ENCODE results near the gene TRIM9. TPM values are rescaled to one million over a fixed set of nuclear protein-coding genes. Genes with fewer than 3 reads are reported as not detected.

The TRIM9 gene
- total RNA-seq, 4 donors from 2014 or later: 0.26 to 3.0 (median 0.87) TPM

DNA sequence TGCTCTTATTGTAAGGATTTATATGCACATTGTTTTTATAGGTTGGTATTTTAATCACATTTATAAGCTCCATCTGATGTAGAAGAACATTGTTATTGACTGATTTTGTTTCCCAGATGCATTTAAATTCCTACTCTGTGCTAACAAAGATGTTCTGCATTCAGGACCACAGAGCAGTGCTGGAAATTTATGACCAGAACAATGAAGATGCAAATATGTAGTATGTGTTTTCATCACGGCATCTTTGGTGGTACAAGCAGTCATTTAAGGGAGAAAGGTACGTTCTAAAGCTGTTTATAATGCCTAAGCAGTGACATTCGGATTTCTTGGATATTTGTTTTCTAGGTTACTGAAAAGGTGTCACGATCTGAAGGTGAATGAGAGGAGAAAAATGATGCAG, 66.5 kb downstream of the TRIM9 start:
- no peak for DNase-seq
- Histone ChIP-seq H3K27ac (no peak overlapping the region), H3K9me3 (no peaks in the 10 kb centered on the region), H3K4me1 (no peaks in the 10 kb centered on the region), H3K36me3 (no peaks in the 10 kb centered on the region), H3K4me3 (no peak overlapping the region), H3K27me3 (no peaks in the 10 kb centered on the region)
- TF ChIP-seq POLR2A (IDR thresholded peaks at IDR 0.05): no peak
- TF ChIP-seq, protein P1, sequence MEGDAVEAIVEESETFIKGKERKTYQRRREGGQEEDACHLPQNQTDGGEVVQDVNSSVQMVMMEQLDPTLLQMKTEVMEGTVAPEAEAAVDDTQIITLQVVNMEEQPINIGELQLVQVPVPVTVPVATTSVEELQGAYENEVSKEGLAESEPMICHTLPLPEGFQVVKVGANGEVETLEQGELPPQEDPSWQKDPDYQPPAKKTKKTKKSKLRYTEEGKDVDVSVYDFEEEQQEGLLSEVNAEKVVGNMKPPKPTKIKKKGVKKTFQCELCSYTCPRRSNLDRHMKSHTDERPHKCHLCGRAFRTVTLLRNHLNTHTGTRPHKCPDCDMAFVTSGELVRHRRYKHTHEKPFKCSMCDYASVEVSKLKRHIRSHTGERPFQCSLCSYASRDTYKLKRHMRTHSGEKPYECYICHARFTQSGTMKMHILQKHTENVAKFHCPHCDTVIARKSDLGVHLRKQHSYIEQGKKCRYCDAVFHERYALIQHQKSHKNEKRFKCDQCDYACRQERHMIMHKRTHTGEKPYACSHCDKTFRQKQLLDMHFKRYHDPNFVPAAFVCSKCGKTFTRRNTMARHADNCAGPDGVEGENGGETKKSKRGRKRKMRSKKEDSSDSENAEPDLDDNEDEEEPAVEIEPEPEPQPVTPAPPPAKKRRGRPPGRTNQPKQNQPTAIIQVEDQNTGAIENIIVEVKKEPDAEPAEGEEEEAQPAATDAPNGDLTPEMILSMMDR (IDR thresholded peaks at IDR 0.05 in 4 of 5, conservative IDR thresholded peaks at IDR 0.05 in 1 of 5): no peak
- intact Hi-C loops (cut with DNase I; ENCODE audit: low total_unique reads) (no loop called here), in situ Hi-C loops (cut with MboI; ENCODE audit: low sequenced_read_pairs in 4 of 4) (no loop called here)
- ATAC-seq: no peak

DNA sequence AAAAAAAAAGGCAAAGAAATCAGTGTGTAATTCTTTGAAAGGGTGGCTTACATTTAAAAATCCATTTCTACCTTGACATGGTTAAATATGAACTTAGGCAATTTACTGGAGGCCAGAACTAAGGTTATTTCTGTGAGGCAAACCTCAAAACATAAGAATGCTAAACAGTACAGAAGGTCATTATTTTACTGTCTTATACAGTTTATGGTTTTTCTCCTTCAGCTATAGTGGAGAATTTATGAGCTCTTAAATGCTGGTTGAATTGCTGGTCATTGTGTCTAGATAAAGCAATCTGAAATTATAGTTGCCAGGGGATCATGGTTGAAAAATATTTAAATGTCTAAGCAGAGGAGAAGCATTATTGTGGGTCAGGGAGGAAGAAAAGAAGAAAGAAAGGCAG, 70.5 kb downstream of the TRIM9 start:
- Histone ChIP-seq H3K27me3 (no peaks in the 10 kb centered on the region), H3K27ac (no peak overlapping the region), H3K9me3 (no peaks in the 10 kb centered on the region), H3K4me1 (peaks cover 0 to 7% of the 10 kb centered on the region in 2 donors), H3K4me3 (no peak overlapping the region), H3K36me3 (no peaks in the 10 kb centered on the region)
- DNase-seq (no peak), ATAC-seq (no peak)
- TF ChIP-seq, protein P1 (IDR thresholded peaks at IDR 0.05 in 4 of 5, conservative IDR thresholded peaks at IDR 0.05 in 1 of 5): no peak
- no peak for TF ChIP-seq POLR2A (IDR thresholded peaks at IDR 0.05)
- in situ Hi-C loops (cut with MboI; ENCODE audit: low sequenced_read_pairs in 4 of 4) (no loop called here), intact Hi-C loops (cut with DNase I; ENCODE audit: low total_unique reads) (no loop called here)

DNA sequence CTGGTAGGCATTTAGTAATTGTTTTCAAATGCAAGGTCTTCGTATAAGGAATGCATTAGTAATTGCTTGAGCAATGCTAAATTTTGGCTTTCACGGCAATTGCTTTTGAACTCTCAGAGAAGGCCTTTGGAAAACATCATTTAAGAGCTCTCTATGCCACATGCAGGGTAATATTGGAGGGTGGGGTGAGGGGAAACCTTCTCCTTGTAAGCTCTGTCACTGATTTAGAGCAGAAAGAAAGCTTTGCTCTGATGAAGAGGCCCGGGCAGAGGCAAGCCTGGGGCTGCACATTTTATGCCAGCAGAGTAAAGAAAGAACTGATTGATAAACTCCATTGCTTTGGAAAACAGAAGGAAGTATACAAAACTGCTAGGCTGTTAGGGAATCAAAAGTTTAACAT, 70.9 kb downstream of the TRIM9 start:
- Histone ChIP-seq H3K27ac (no peak overlapping the region), H3K36me3 (no peaks in the 10 kb centered on the region), H3K4me1 (peaks cover 0 to 7% of the 10 kb centered on the region in 2 donors), H3K27me3 (no peaks in the 10 kb centered on the region), H3K4me3 (no peak overlapping the region), H3K9me3 (no peaks in the 10 kb centered on the region)
- in situ Hi-C loops (cut with MboI; ENCODE audit: low sequenced_read_pairs in 4 of 4): no loop called here
- no peak for ATAC-seq
- no peak for DNase-seq
- TF ChIP-seq, protein P1 (IDR thresholded peaks at IDR 0.05 in 4 of 5, conservative IDR thresholded peaks at IDR 0.05 in 1 of 5): no peak
- no peak for TF ChIP-seq POLR2A (IDR thresholded peaks at IDR 0.05)
- intact Hi-C loops (cut with DNase I; ENCODE audit: low total_unique reads): no loop called here

DNA sequence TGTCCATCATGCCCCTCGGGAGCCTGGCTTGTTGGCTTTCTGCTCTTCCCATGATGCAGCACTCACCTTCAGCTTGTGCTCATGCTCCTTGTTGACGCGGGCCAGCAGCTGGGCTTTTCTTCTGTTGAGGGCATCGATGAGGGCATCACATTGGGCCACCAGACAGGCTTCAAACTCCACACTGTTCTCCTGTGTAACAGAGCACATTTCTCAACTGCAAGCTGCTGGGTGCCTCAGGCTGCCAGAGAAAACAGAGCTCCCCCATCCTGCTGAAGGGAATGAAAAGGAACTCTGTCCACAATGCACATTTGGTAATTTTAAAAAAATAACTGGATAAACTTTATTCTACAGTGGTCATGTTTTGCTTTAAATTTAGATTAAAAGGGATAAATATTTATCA, 72.1 kb downstream of the TRIM9 start:
- Histone ChIP-seq H3K27me3 (no peaks in the 10 kb centered on the region), H3K4me1 (peaks cover 0 to 7% of the 10 kb centered on the region in 2 donors), H3K9me3 (no peaks in the 10 kb centered on the region), H3K4me3 (no peak overlapping the region), H3K27ac (no peak overlapping the region), H3K36me3 (no peaks in the 10 kb centered on the region)
- ATAC-seq: no peak
- in situ Hi-C loops (cut with MboI; ENCODE audit: low sequenced_read_pairs in 4 of 4): no loop called here
- intact Hi-C loops (cut with DNase I; ENCODE audit: low total_unique reads): no loop called here
- no peak for TF ChIP-seq POLR2A (IDR thresholded peaks at IDR 0.05)
- DNase-seq: no peak

DNA sequence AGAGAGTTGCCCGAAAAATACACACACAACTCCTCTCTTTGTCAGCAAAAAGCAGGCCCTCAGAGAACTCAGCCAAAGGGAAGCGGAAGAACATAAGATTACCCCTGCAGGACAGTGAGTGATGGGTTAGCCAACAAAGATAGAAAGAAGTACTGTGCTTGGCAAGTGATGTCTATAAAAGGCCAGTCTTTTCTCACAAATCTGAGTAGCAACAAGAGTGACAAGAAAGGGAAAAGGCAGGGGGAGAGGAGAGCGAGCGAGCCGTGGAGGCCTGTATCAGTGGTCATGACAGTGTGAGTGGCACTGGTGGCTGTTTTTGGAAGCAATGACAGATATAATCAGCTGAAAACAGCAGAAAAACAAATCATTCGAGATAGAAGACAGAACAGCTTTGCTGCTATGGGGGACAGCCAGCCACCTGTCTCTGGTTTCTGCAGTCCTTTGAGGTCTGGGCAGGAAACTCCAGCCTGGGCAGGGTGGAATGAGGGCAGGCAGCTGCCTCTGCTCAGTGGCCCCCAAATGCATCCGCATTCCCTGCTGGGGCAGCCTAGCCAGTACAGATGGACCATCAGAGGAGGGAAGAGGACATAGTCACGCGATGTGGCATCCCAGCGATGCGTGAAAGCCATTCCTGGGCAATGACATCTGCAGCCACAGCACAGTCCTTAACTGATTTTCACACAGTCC, 74.7 kb downstream of the TRIM9 start:
- H3K27ac ChIP-seq: peak overlapping the region in 1 of 4 donors; percentile 46

More for the DNA sequence above, 74.7 kb downstream of the TRIM9 start:
- Histone ChIP-seq H3K27me3 (no peaks in the 10 kb centered on the region), H3K4me1 (peaks cover 0 to 7% of the 10 kb centered on the region in 2 donors), H3K36me3 (no peaks in the 10 kb centered on the region), H3K9me3 (no peaks in the 10 kb centered on the region), H3K4me3 (no peak overlapping the region)
- no peak for TF ChIP-seq POLR2A (IDR thresholded peaks at IDR 0.05)
- TF ChIP-seq, protein P1 (IDR thresholded peaks at IDR 0.05 in 4 of 5, conservative IDR thresholded peaks at IDR 0.05 in 1 of 5): no peak
- in situ Hi-C loops (cut with MboI; ENCODE audit: low sequenced_read_pairs in 4 of 4) (no loop called here), intact Hi-C loops (cut with DNase I; ENCODE audit: low total_unique reads) (no loop called here)
- peak; percentile 33 to 51 for ATAC-seq
- no peak for DNase-seq

All from gastrocnemius medialis (tissue), 4 donors.